Thoracic aorta (tissue), 2 donors: ENCODE results near the gene AMIGO3. TPM values are rescaled to one million over a fixed set of nuclear protein-coding genes. Genes with fewer than 3 reads are reported as not detected.

Experiments
- ATAC-seq: fragments of 150-250 bp; one replicate; pipeline ENCODE4 v1.8.0; 2017; ENCODE audit warnings: low read depth; ENCODE audit not compliant: insufficient number of reproducible peaks, low FRiP score
- DNase-seq: peaks from one replicate; pipeline ENCODE4 v3.0.0-alpha.2; 2020; ENCODE audit warnings: low spot score
- H3K27ac ChIP-seq, 2 donors: fragments of 200-600 bp; sonication (generic); 1 replicate in 1 of 2; 2 replicates in 1 of 2; pipeline ENCODE4 v1.5.1; 2016; ENCODE audit warnings: mild to moderate bottlenecking in 2 of 2, moderate library complexity in 2 of 2
- H3K27me3 ChIP-seq: fragments of 200-600 bp; sonication (generic); replicated peaks from 2 replicates; pipeline ENCODE4 v1.6.0; 2016; ENCODE audit warnings: mild to moderate bottlenecking; ENCODE audit not compliant: insufficient read depth
- H3K36me3 ChIP-seq: fragments of 200-600 bp; sonication (generic); one replicate; pipeline ENCODE4 v1.5.1; 2016
- H3K4me1 ChIP-seq, 2 donors: fragments of 200-600 bp; sonication (generic); 1 replicate in 1 of 2; 2 replicates in 1 of 2; pipeline versions ENCODE4 v1.5.1 to v1.6.0; 2016; ENCODE audit warnings: low read depth in 2 of 2, mild to moderate bottlenecking in 1 of 2; ENCODE audit not compliant: control insufficient read depth in 1 of 2
- H3K4me3 ChIP-seq: fragments of 200-600 bp; sonication (generic); 2 replicates; pipeline ENCODE4 v1.5.1; 2016; ENCODE audit warnings: mild to moderate bottlenecking
- H3K9me3 ChIP-seq: fragments of 200-600 bp; sonication (generic); 2 replicates; pipeline ENCODE4 v1.5.1; 2016
- CTCF ChIP-seq: fragments of 200-600 bp; sonication (generic); IDR thresholded peaks from one replicate; pipeline ENCODE4 v1.5.1; 2019; ENCODE audit warnings: antibody characterized with exemption
- total RNA-seq, 2 donors: library from RNA; depleted of rRNA; stranded (reverse); fragments of >200 nt; gene quantifications; one replicate each; pipeline versions ENCODE4 v1.1.0 to v1.2.3, GENCODE V29; 2016

Gene AMIGO3
- total RNA-seq, 2 donors from 2014 or later, result 3.0 to 5.8 TPM

DNA sequence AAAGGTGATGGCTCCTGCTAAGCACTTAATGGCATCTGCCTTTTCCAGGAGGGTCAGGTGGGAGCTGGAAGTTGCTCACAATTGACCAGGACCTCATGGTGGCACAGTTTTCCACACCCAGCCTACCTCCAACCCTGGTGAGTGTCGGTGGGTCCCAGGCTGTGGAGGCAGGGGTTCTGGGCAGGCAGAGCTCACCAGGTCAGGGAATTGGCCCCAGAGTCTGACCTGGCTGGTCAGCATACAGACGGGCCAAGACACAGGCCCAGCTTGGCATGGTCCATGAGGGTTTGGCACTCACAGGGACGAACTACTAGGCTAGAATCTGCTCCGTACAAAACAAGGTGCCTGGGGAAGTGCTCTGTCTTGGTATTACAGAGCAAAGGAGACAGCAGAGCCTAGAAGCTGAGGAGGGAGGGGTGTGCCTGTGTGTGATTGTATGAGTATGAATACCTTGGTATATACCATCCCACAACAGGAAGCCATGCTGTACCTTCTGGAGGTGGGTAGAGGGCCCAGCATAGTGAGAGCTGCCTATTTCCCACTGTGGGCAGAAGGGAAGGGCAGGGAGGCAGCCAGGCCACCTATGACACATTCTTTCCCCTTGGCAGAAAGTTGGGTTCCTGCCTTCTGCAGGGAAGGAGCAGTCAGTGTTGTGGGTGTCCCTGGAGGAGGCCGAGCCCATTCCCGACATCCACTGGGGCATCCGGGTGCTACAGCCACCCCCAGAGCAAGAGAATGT, 38.8 kb downstream of the AMIGO3 start:
- Histone ChIP-seq H3K4me1 (no peaks in the 10 kb centered on the region), H3K36me3 (peaks cover 69% of the 10 kb centered on the region), H3K4me3 (no peak overlapping the region), H3K9me3 (no peaks in the 10 kb centered on the region), H3K27me3 (no peaks in the 10 kb centered on the region), H3K27ac (no peak overlapping the region)
- DNase-seq (no peak), ATAC-seq (no peak)
- TF ChIP-seq CTCF, result no peak

DNA sequence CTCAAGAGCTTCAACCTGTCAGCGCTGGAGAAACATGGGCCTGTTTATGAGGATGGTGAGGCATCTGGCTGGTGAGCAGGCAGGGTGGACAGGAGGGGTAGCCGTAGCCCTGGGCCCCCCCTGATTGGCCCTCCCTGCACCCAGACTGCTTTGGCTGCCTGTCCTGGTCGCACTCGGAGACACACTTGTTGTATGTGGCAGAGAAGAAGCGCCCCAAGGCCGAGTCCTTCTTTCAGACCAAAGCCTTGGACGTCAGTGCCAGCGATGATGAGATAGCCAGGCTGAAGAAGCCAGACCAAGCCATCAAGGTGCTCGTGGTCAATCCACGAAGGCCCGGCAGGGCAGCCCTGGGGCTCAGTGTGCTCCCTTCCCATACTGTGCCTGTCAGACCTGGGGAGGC, 43.6 kb downstream of the AMIGO3 start:
- Histone ChIP-seq H3K27ac (no peak overlapping the region), H3K9me3 (no peaks in the 10 kb centered on the region), H3K27me3 (no peaks in the 10 kb centered on the region), H3K4me1 (peaks cover 11 to 16% of the 10 kb centered on the region in 2 donors), H3K36me3 (peaks cover 47% of the 10 kb centered on the region), H3K4me3 (no peak overlapping the region)
- no peak for TF ChIP-seq CTCF
- ATAC-seq (no peak), DNase-seq (no peak)

- DNase-seq (no peak), ATAC-seq (peak; percentile 19)
- no peak for TF ChIP-seq CTCF
- Histone ChIP-seq H3K27me3 (no peaks in the 10 kb centered on the region), H3K4me3 (peak overlapping the region; percentile 80), H3K4me1 (peaks cover 11 to 16% of the 10 kb centered on the region in 2 donors), H3K36me3 (peaks cover 33% of the 10 kb centered on the region), H3K27ac (peak overlapping the region; percentile 91 to 94), H3K9me3 (no peaks in the 10 kb centered on the region)
Measured at GRCh38 chr3:49674497-49674983, 44.9 kb downstream of the AMIGO3 start.

DNA sequence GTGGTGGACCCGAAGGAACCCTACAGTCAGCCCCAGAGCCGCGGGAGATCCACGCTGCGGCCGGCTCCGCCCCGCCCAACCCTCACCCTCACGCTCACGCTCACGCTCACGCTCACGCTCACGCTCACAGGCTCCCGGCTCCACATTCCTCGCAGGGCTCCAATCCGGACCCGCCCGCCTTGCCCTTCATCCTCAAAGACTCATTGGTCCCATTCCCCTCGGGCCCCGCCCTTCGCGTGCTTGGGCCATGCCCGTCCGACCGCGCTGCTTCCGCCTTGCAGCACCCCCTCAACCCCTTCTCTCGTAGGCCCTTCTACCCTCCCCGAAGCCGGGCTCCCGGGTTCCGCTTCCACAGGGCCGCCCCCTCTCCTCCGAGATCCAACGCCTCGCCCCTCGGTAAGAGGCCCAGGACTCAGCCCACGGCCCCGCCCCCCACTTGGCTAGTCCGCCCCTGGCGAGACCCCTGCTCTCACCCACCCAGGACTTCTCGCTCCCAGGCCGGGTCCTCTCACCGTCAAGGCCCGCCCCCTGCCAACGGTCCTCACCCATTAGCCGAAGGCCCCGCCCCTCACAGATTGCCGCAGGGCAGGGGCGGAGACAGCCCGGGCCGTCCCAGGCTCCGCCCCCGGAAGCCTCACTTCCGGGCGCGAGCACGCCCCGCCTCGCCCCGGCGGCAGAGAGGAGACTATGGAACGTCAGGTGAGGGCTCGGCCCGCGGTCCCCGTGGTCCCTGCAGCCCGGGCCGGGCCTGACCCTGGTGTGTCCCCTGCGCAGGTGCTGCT, 45.6 kb downstream of the AMIGO3 start, which contains the start of gene APEH:
APEH (plus strand) TSS at position 637 of the 782 bp plus-strand sequence; CDS start at position 688, 51 bp downstream.
- H3K27ac ChIP-seq, result peak within 1 kb of the TSS; percentile 91 to 94

More for the DNA sequence above, 45.6 kb downstream of the AMIGO3 start, which contains the start of gene APEH:
- H3K9me3 ChIP-seq, result no peaks in the 10 kb centered on the region
- no peaks in the 10 kb centered on the region for H3K27me3 ChIP-seq
- TF ChIP-seq CTCF, result no peak
- H3K4me3 ChIP-seq, result peak within 1 kb of the TSS; percentile 80
- DNase-seq (peak; percentile 91), ATAC-seq (peak; percentile 74)
- peaks cover 11 to 16% of the 10 kb centered on the region in 2 donors for H3K4me1 ChIP-seq
- peaks cover 29% of the 10 kb centered on the region for H3K36me3 ChIP-seq
